T-helper 2 cell (primary cell): Measurements from ENCODE around the gene OSBPL2.

Experiments used
- DNase-seq, 5 experiments: peaks; one replicate each; pipeline versions ENCODE4 v3.0.0 to v3.0.0-alpha.2; 2012 to 2022

The OSBPL2 gene

GRCh38 chr20:62315773-62316172 lies 77.5 kb downstream of the OSBPL2 start:
- DNase-seq: no peak

DNA sequence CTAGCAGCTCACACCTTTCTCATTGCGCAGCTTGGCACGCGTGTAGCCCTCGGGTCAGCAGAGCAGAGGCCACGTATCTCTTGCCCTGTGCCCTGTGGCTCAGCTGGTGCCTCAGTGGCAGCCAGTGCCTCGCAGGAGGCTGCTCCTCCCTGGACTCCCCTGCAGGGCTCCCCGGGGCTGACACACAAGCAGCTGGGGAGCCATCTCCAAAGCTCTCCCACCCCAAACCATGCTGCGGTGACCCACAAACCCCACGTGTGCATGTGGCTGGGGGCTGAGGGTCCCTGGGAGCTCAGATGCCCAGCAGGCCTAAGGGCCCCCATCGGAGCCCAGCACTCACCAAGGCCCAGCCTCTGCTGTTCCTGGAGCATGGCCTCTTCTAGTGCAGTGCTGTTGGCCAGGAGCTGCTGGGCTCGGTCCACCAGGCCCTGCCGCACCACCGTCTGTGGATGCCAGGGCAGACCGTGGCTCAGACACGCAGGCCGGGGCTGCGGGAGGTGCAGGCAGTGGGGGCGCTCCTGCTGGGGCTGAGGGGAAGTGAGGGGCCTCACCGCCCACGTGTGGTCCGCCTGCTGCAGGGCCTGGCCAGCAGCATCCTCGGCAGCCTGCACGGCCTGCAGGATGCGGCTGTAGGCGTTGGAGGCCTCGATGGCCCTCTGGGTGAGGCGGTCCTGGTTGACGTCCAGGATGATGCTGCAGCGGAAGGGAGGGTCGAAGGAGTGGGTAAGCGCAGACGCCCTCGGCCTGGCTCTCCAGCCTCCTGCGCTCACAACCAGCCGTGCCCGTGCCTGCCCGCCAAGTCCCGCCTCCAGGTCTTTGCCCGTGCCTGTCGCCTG lies 78.2 kb downstream of the OSBPL2 start:
- DNase-seq: no peak

- no peak for DNase-seq
Observed at GRCh38 chr20:62317167-62317655, 78.9 kb downstream of the OSBPL2 start.

GRCh38 chr20:62318400-62319345 lies 80.4 kb downstream of the OSBPL2 start:
- no peak for DNase-seq

DNA sequence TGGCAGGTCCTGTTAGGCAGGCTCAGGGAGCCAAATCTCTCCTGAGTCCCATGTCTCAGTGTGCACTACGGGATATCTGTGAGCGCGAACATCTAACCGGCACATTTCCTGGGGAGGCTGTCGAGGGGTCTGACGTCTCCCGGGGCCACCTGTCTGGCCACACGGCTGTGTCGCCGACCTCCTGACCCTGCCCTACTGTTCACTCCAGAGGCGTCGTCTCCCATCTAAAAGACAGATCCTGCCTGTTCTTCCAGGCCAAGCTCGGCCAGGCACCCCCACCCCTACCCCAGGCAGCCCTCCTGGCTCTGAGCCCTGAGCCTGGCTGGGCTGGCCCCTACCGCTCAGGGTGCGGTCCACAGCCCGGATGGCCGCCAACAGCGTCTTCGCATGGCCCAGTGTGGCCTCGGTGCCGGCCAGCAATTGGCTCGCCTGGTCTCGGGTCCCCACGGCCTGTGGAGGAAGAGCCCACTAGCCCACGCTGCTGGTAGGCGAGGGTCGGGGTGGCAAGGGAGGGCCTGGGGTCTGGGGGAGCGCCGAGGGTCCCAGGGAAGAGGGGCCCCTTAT lies 81.1 kb downstream of the OSBPL2 start:
- no peak for DNase-seq

GRCh38 chr20:62320581-62321354 lies 82.4 kb downstream of the OSBPL2 start:
- no peak for DNase-seq

- no peak for DNase-seq
Observed at GRCh38 chr20:62321521-62321948, 83.2 kb downstream of the OSBPL2 start.

DNA sequence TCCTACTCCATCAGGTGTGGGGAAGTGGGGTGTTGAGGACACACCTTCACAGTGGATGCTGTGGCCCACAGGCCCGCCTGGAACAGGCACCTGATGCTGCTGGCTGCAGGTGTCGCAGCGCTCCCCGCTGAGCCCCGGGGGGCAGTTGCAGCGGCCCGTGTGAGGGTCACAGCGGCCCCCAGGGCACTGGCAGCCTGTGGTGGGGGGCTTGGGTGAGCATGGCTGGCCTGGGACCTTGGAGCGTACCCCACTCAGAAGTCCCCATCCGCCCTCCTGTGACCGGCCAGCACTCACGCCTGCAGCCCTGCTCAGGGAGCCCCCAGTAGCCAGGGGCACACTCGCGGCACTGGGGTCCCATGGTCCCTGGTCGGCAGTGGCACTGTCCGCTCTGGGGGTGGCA lies 83.7 kb downstream of the OSBPL2 start:
- no peak for DNase-seq

GRCh38 chr20:62322492-62323041 lies 84.2 kb downstream of the OSBPL2 start:
- DNase-seq: no peak

DNA sequence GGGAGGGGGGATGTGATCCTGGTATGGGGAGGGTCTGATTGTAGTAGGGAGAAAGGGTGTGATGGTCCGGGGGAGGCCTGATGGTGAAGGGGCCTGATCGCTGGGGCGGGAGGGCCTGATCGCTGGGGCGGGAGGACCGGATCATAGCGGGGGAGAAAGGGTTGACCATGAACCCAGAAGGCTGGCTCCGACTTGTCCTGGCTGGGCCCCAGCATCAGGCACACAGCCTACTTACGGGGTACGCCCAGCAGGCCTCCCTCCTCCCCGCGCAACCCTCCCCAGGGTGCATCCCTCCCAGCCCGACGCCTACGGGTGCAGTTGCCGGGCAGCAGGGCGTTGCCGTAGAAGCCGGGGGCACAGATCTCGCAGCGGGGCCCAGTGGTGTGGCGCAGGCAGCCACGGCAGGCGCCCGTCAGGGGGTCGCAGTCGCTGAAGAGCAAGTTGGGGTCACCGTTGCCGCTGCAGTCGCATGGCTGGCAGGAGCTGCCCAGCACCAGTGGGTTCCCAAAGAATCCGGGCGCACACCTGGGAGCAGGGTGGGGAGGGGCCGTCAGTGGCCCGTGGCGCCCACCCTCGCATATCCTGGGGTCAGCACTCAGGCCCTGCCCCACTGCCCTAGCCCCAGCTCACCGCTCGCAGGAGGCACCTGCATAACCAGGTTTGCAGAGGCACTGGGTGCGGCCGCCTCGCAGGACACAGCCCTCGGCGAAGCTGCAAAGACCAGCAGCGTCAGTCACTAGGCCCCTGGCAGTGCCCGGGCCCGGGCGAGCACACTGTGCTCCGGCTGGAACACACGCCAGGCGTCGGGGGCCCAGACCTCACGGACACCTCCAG lies 85.0 kb downstream of the OSBPL2 start:
- no peak for DNase-seq

- DNase-seq: no peak
Observed at GRCh38 chr20:62323980-62324906, 85.9 kb downstream of the OSBPL2 start.

DNA sequence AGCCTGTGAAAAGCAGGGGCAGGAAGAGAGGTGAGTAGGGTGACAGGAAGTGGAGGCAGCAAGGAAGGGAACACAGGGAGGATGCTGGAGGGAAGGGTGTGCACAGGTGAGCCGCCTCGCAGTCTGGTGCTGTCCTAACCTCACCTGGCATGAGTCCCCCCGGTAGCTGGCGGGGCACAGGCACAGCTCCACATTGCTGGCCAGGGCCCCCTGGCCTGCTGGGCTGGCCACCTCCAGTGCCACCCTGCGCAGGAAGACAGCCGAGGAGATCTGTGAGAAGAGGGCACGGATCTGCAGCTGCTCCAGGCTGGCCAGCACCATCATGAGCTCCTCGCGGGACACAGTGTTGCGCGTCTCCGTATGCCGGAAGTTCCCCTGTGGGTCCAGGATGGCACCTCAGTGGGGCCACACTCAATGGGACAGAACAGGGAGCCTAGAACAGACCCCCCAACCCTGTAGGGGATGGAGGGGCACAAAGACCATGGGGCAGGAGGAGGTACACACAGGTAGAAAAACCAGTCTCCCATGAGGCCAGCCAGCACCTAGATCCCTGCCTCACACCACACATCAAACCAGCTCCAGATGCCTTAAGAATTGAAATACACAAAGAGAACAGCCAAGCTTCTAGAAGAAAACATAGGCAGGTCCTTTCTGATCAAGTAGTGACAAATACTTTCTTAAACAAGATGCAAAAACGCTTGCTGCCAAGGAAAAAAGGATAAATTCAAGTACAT lies 87.0 kb downstream of the OSBPL2 start:
- DNase-seq: no peak

DNA sequence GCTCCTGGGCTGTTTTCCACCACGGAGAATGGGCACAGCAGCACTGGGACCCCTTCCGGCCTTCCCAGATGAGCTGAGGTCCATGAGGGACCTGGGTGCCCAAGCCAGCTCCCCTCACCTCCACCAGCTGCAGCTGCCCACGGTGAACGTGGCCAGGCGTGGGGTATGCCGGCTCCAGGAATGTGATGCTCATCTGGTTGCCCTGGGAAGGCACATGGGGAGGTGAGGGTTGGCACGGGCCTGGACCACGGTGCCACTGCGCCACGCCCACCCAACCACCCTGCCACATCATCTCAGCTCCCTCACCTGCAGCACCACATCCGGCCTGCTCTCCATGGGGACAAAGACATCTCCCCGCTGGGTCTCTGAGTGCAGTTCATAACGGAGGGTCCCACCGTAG lies 88.2 kb downstream of the OSBPL2 start:
- no peak for DNase-seq

- DNase-seq: no peak
Observed at GRCh38 chr20:62326959-62327725, 88.8 kb downstream of the OSBPL2 start.

DNA sequence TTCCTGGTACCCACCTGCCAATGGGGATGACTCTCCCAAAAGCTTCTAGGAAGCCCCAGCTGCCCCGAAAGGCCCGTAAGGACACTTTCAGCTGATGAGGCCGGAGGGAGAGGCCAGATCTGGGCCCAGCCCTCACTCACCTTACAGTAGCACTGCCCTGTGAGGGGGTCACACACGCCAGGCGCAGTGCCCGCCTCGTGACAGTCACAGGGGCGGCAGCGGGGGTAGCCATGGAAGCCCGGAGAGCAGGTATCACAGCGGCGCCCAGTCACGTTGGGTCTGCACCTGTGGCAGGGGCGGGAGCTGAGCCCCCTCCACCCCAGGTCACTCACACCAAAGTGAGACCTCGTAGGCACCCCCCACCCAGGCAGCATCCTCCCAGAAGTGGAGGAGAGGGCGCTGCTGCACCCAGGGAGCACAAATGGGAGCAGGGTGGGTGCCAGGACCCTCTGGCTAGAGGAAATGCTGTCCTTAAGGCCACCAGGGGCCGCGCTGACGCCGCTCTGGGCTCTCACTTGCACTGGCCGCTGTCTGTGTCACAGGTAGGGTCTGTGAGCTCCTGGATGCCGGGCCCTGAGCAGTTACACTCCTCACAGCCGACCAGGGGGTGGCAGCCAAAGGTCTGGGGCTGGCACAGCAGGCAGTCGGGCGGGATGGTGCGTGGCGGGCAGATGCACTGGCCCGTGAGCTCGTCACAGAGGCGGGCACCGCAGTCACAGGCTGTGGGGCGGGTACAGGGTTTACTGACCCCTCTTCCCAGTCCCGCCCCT lies 89.6 kb downstream of the OSBPL2 start:
- DNase-seq: no peak

DNA sequence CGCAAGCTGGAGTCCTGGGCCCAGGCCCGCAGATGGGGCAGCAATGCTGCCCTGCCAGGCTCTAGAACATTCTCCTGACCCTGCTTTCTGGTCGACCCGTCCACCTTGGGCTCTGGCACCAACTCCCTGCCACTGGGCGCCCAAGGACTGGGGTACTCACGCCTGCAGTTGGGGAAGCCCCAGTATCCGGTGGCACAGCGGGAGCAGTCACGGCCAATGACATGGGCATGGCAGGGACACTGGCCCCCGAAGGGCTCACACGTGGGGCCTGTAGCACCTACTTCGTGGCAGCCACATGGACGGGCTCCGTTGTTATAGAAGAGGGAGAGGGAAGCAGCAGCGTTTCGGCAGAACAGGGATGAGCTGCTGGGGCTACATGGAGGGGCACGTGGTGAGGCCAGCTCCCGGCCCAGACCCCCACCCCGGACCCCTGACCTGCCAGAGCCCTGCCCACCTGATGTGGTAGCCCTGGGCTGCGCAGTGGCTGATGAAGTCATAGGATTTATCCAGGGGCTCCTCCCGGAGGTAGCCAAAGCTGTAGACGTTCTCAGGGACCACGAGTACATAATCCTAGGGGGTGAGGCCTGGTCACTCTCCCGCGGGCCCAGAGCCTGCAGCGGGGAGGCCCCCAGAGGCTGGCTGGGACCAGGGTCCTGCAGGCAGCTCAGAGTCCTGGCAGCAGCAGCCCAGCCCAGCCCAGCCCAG lies 90.5 kb downstream of the OSBPL2 start:
- DNase-seq: no peak
